OCI-LY1 (cell line): ENCODE measurements around the gene ETV2.

Experiments used
- EZH2 ChIP-seq: fragments of 200-600 bp; sonication (generic), shearing (Covaris generic); IDR thresholded peaks from 2 replicates; pipeline ENCODE4 v1.8.0; 2017; ENCODE audit warnings: borderline replicate concordance, mixed run types, mild to moderate bottlenecking, antibody characterized with exemption, low read length, moderate library complexity, mixed read lengths
- TF ChIP-seq, protein P1 (sequence below): fragments of 200-600 bp; sonication (generic), shearing (Covaris generic); IDR thresholded peaks from 2 replicates; pipeline ENCODE4 v1.5.1; 2017; ENCODE audit warnings: mild to moderate bottlenecking, antibody characterized with exemption, low read length, moderate library complexity, mixed read lengths

DNA sequence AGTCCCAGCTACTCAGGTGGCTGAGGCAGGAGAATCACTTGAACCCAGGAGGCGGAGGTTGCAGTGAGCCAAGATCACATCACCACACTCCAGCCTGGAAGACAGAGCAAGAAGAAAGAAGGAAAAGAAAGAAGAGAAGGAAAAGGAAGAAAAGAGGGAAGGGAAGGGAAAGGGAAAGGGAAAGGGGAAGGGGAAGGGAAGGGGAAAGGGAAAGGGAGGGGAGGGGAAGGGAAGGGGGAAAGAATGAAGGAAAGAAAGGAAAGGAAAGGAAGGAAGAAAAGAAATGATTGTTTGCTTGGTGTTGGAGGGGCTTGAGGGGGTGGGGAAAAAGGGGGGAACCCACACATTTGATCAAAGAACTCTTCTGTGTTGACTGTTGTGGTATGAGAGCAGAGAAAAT, 45.6 kb upstream of the ETV2 start:
- TF ChIP-seq, protein P1, sequence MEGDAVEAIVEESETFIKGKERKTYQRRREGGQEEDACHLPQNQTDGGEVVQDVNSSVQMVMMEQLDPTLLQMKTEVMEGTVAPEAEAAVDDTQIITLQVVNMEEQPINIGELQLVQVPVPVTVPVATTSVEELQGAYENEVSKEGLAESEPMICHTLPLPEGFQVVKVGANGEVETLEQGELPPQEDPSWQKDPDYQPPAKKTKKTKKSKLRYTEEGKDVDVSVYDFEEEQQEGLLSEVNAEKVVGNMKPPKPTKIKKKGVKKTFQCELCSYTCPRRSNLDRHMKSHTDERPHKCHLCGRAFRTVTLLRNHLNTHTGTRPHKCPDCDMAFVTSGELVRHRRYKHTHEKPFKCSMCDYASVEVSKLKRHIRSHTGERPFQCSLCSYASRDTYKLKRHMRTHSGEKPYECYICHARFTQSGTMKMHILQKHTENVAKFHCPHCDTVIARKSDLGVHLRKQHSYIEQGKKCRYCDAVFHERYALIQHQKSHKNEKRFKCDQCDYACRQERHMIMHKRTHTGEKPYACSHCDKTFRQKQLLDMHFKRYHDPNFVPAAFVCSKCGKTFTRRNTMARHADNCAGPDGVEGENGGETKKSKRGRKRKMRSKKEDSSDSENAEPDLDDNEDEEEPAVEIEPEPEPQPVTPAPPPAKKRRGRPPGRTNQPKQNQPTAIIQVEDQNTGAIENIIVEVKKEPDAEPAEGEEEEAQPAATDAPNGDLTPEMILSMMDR: no peak
- no peak for TF ChIP-seq EZH2
